Endodermal cell (in vitro differentiated cells): Measurements from ENCODE around the gene SLC16A9. TPM values are rescaled to one million over a fixed set of nuclear protein-coding genes. Genes with fewer than 3 reads are reported as not detected.

Experiments
- DNase-seq: peaks from one replicate; pipeline ENCODE4 v3.0.0-alpha.2; 2017
- H3K27ac ChIP-seq: 2 replicates; pipeline ENCODE4 v1.5.1; 2013; ENCODE audit warnings: mild to moderate bottlenecking, low read depth, low read length, moderate library complexity
- H3K27me3 ChIP-seq: 2 replicates; pipeline ENCODE4 v1.6.1; 2013; ENCODE audit warnings: mild to moderate bottlenecking, low read length, moderate library complexity; ENCODE audit not compliant: insufficient read depth, control insufficient read depth, poor library complexity, severe bottlenecking
- H3K36me3 ChIP-seq: 2 replicates; pipeline ENCODE4 v1.7.0; 2013; ENCODE audit warnings: mild to moderate bottlenecking, low read length, moderate library complexity; ENCODE audit not compliant: control insufficient read depth, insufficient read depth
- H3K4me1 ChIP-seq: one replicate; pipeline ENCODE4 v1.7.0; 2013; ENCODE audit warnings: low read length; ENCODE audit not compliant: control insufficient read depth, insufficient read depth
- H3K4me3 ChIP-seq: 2 replicates; pipeline ENCODE4 v1.5.1; 2013; ENCODE audit warnings: mild to moderate bottlenecking, low read length, moderate library complexity
- H3K9ac ChIP-seq: 2 replicates; pipeline ENCODE4 v1.6.1; 2013; ENCODE audit warnings: mild to moderate bottlenecking, low read length, moderate library complexity; ENCODE audit not compliant: poor library complexity, severe bottlenecking; ENCODE audit errors: extremely low read depth
- H3K9me3 ChIP-seq: 2 replicates; pipeline ENCODE4 v1.6.1; 2013; ENCODE audit warnings: mild to moderate bottlenecking, low read length, moderate library complexity; ENCODE audit not compliant: control insufficient read depth
- H3K27ac Mint-ChIP-seq: 2 replicates; pipeline ENCODE4 v1.8.0; 2020; ENCODE audit warnings: mixed read lengths
- H3K27me3 Mint-ChIP-seq: 2 replicates; pipeline ENCODE4 v1.8.0; 2021; ENCODE audit warnings: mild to moderate bottlenecking, mixed read lengths; ENCODE audit not compliant: insufficient read depth
- H3K36me3 Mint-ChIP-seq: 2 replicates; pipeline ENCODE4 v1.8.0; 2020; ENCODE audit warnings: low read depth, mixed read lengths
- H3K4me1 Mint-ChIP-seq: 2 replicates; pipeline ENCODE4 v1.8.0; 2020; ENCODE audit warnings: mixed read lengths
- H3K4me3 Mint-ChIP-seq: 2 replicates; pipeline ENCODE4 v1.8.0; 2020; ENCODE audit warnings: mild to moderate bottlenecking, moderate library complexity, mixed read lengths
- H3K9me3 Mint-ChIP-seq: 2 replicates; pipeline ENCODE4 v1.8.0; 2020; ENCODE audit warnings: mild to moderate bottlenecking, mixed read lengths
- CTCF ChIP-seq: fragments of 200-600 bp; sonication (generic); conservative IDR thresholded peaks from 2 replicates; pipeline ENCODE4 v1.5.0; 2021; ENCODE audit warnings: antibody characterized with exemption, mild to moderate bottlenecking
- WGBS, 2 experiments: methylation state at CpG; one replicate each; pipeline versions ENCODE4 v1.1.5 to v1.1.7; 2013; ENCODE audit warnings: missing lambda C conversion rate in 2 of 2, mixed read lengths in 1 of 2; ENCODE audit not compliant: insufficient coverage in 1 of 2, insufficient read length in 1 of 2; 5-methylcytosine and 5-hydroxymethylcytosine counted together
- total RNA-seq, 2 donors: library from RNA; stranded (reverse); fragmentation: NEBNext Ultra II Directional in 1 of 2; extraction: Animal tissue kit (Norgen Biotek cat#: 25700) in 1 of 2; gene quantifications; 2 replicates in 1 of 2; 3 replicates in 1 of 2; pipeline ENCODE4 v1.2.1, GENCODE V29; 2021

SLC16A9 gene
- total RNA-seq, 2 donors from 2014 or later, result 4.9 to 19.3 TPM

- peaks cover 2% of the 10 kb centered on the region for H3K27me3 Mint-ChIP-seq
These were observed 86.2 kb downstream of the SLC16A9 start for GRCh38 chr10:59623133-59624121.

GRCh38 chr10:59622320-59623132, 87.1 kb downstream of the SLC16A9 start:
- DNase-seq, result peak; percentile 78
- no peaks in the 10 kb centered on the region for H3K27me3 ChIP-seq
- H3K9me3 Mint-ChIP-seq, result no peaks in the 10 kb centered on the region
- WGBS, 2 experiments, result 72 to 77% methylated on average over 11 to 16 of the region's 16 CpGs
- H3K36me3 Mint-ChIP-seq, result no peaks in the 10 kb centered on the region
- H3K27me3 Mint-ChIP-seq, result peaks cover 2% of the 10 kb centered on the region
- no peaks in the 10 kb centered on the region for H3K4me1 ChIP-seq
- no peak overlapping the region for H3K4me3 Mint-ChIP-seq
- H3K27ac ChIP-seq, result no peak overlapping the region
- H3K27ac Mint-ChIP-seq, result no peak overlapping the region
- peak; percentile 83 for TF ChIP-seq CTCF
- H3K36me3 ChIP-seq, result no peaks in the 10 kb centered on the region
- H3K9me3 ChIP-seq, result no peaks in the 10 kb centered on the region
- H3K4me3 ChIP-seq, result no peak overlapping the region
- H3K4me1 Mint-ChIP-seq, result peaks cover 8% of the 10 kb centered on the region
- H3K9ac ChIP-seq, result no peak overlapping the region

More at GRCh38 chr10:59623133-59624121, 86.2 kb downstream of the SLC16A9 start:
- Histone ChIP-seq H3K36me3 (no peaks in the 10 kb centered on the region), H3K27me3 (no peaks in the 10 kb centered on the region), H3K9ac (no peak overlapping the region), H3K9me3 (no peaks in the 10 kb centered on the region), H3K4me1 (no peaks in the 10 kb centered on the region), H3K4me3 (no peak overlapping the region), H3K27ac (no peak overlapping the region)
- no peak for DNase-seq
- Mint-ChIP-seq H3K9me3 (no peaks in the 10 kb centered on the region), H3K36me3 (no peaks in the 10 kb centered on the region), H3K27ac (no peak overlapping the region), H3K4me1 (peaks cover 8% of the 10 kb centered on the region), H3K4me3 (no peak overlapping the region)
- no peak for TF ChIP-seq CTCF
- WGBS, 2 experiments, result 85% methylated on average over 14 to 16 of the region's 16 CpGs

- Histone ChIP-seq H3K4me1 (no peaks in the 10 kb centered on the region), H3K27me3 (no peaks in the 10 kb centered on the region), H3K4me3 (no peak overlapping the region), H3K36me3 (no peaks in the 10 kb centered on the region), H3K27ac (no peak overlapping the region), H3K9me3 (no peaks in the 10 kb centered on the region), H3K9ac (no peak overlapping the region)
- DNase-seq, result no peak
- Mint-ChIP-seq H3K27me3 (peaks cover 2% of the 10 kb centered on the region), H3K4me3 (no peak overlapping the region), H3K9me3 (no peaks in the 10 kb centered on the region), H3K4me1 (peaks cover 7% of the 10 kb centered on the region), H3K27ac (no peak overlapping the region), H3K36me3 (no peaks in the 10 kb centered on the region)
- WGBS, 2 experiments, result 93% methylated on average over 1 of the region's 1 CpG; no CpG with 5 or more reads in 1 of the 2 experiments
- TF ChIP-seq CTCF, result no peak
These were observed 87.9 kb downstream of the SLC16A9 start for GRCh38 chr10:59621771-59622170.
